ENCODE results near the gene SHROOM4.

The SHROOM4 gene

GRCh38 chrX:50719614-50720013 is 94.4 kb downstream of the SHROOM4 start:
- Histone ChIP-seq H3K4me1 (ENCODE audit: control insufficient read depth, insufficient read depth, low read length, poor library complexity, severe bottlenecking) (no peaks in the 10 kb centered on the region), H3K27ac (ENCODE audit: insufficient read depth, low read length, poor library complexity, severe bottlenecking) (no peak overlapping the region), H3K27me3 (replicated peaks; ENCODE audit: control insufficient read depth, insufficient read depth, low read length, poor library complexity, severe bottlenecking) (no peaks in the 10 kb centered on the region), H3K9me3 (ENCODE audit: control insufficient read depth, low read length) (no peaks in the 10 kb centered on the region), H3K36me3 (ENCODE audit: control insufficient read depth, insufficient read depth, low read length) (no peaks in the 10 kb centered on the region), H3K4me3 (ENCODE audit: insufficient read depth, low read depth, low read length, poor library complexity, severe bottlenecking) (no peak overlapping the region)
- DNase-seq = no peak

GRCh38 chrX:50718776-50719175 is 95.2 kb downstream of the SHROOM4 start:
- Histone ChIP-seq H3K9me3 (ENCODE audit: control insufficient read depth, low read length) (no peaks in the 10 kb centered on the region), H3K36me3 (ENCODE audit: control insufficient read depth, insufficient read depth, low read length) (no peaks in the 10 kb centered on the region), H3K27me3 (replicated peaks; ENCODE audit: control insufficient read depth, insufficient read depth, low read length, poor library complexity, severe bottlenecking) (no peaks in the 10 kb centered on the region), H3K27ac (ENCODE audit: insufficient read depth, low read length, poor library complexity, severe bottlenecking) (no peak overlapping the region), H3K4me3 (ENCODE audit: insufficient read depth, low read depth, low read length, poor library complexity, severe bottlenecking) (no peak overlapping the region), H3K4me1 (ENCODE audit: control insufficient read depth, insufficient read depth, low read length, poor library complexity, severe bottlenecking) (no peaks in the 10 kb centered on the region)
- no peak for DNase-seq

GRCh38 chrX:50716706-50717105 is 97.3 kb downstream of the SHROOM4 start:
- Histone ChIP-seq H3K27me3 (replicated peaks; ENCODE audit: control insufficient read depth, insufficient read depth, low read length, poor library complexity, severe bottlenecking) (no peaks in the 10 kb centered on the region), H3K27ac (ENCODE audit: insufficient read depth, low read length, poor library complexity, severe bottlenecking) (no peak overlapping the region), H3K4me3 (ENCODE audit: insufficient read depth, low read depth, low read length, poor library complexity, severe bottlenecking) (no peak overlapping the region), H3K9me3 (ENCODE audit: control insufficient read depth, low read length) (no peaks in the 10 kb centered on the region), H3K4me1 (ENCODE audit: control insufficient read depth, insufficient read depth, low read length, poor library complexity, severe bottlenecking) (no peaks in the 10 kb centered on the region), H3K36me3 (ENCODE audit: control insufficient read depth, insufficient read depth, low read length) (no peaks in the 10 kb centered on the region)
- no peak for DNase-seq

- H3K4me1 ChIP-seq (ENCODE audit: control insufficient read depth, insufficient read depth, low read length, poor library complexity, severe bottlenecking) = no peaks in the 10 kb centered on the region
Measured at GRCh38 chrX:50712777-50713176, 101.2 kb downstream of the SHROOM4 start.

GRCh38 chrX:50711907-50712306 is 102.1 kb downstream of the SHROOM4 start:
- H3K4me3 ChIP-seq (ENCODE audit: insufficient read depth, low read depth, low read length, poor library complexity, severe bottlenecking) = no peak overlapping the region
- H3K9me3 ChIP-seq (ENCODE audit: control insufficient read depth, low read length) = no peaks in the 10 kb centered on the region
- H3K36me3 ChIP-seq (ENCODE audit: control insufficient read depth, insufficient read depth, low read length) = no peaks in the 10 kb centered on the region
- no peaks in the 10 kb centered on the region for H3K27me3 ChIP-seq (replicated peaks; ENCODE audit: control insufficient read depth, insufficient read depth, low read length, poor library complexity, severe bottlenecking)
- H3K27ac ChIP-seq (ENCODE audit: insufficient read depth, low read length, poor library complexity, severe bottlenecking) = no peak overlapping the region
- H3K4me1 ChIP-seq (ENCODE audit: control insufficient read depth, insufficient read depth, low read length, poor library complexity, severe bottlenecking) = no peaks in the 10 kb centered on the region
- no peak for DNase-seq

More at GRCh38 chrX:50712777-50713176, 101.2 kb downstream of the SHROOM4 start:
- DNase-seq = no peak
- Histone ChIP-seq H3K27me3 (replicated peaks; ENCODE audit: control insufficient read depth, insufficient read depth, low read length, poor library complexity, severe bottlenecking) (no peaks in the 10 kb centered on the region), H3K4me3 (ENCODE audit: insufficient read depth, low read depth, low read length, poor library complexity, severe bottlenecking) (no peak overlapping the region), H3K9me3 (ENCODE audit: control insufficient read depth, low read length) (no peaks in the 10 kb centered on the region), H3K36me3 (ENCODE audit: control insufficient read depth, insufficient read depth, low read length) (no peaks in the 10 kb centered on the region), H3K27ac (ENCODE audit: insufficient read depth, low read length, poor library complexity, severe bottlenecking) (no peak overlapping the region)

GRCh38 chrX:50707955-50708699 is 105.9 kb downstream of the SHROOM4 start:
- Histone ChIP-seq H3K36me3 (ENCODE audit: control insufficient read depth, insufficient read depth, low read length) (no peaks in the 10 kb centered on the region), H3K27ac (ENCODE audit: insufficient read depth, low read length, poor library complexity, severe bottlenecking) (no peak overlapping the region), H3K4me3 (ENCODE audit: insufficient read depth, low read depth, low read length, poor library complexity, severe bottlenecking) (no peak overlapping the region), H3K9me3 (ENCODE audit: control insufficient read depth, low read length) (no peaks in the 10 kb centered on the region), H3K27me3 (replicated peaks; ENCODE audit: control insufficient read depth, insufficient read depth, low read length, poor library complexity, severe bottlenecking) (no peaks in the 10 kb centered on the region), H3K4me1 (ENCODE audit: control insufficient read depth, insufficient read depth, low read length, poor library complexity, severe bottlenecking) (no peaks in the 10 kb centered on the region)
- no peak for DNase-seq

- DNase-seq = no peak
- no peaks in the 10 kb centered on the region for H3K27me3 ChIP-seq (replicated peaks; ENCODE audit: control insufficient read depth, insufficient read depth, low read length, poor library complexity, severe bottlenecking)
Measured at GRCh38 chrX:50707405-50707804, 106.6 kb downstream of the SHROOM4 start.

GRCh38 chrX:50705042-50705441 is 109.0 kb downstream of the SHROOM4 start:
- no peak overlapping the region for H3K27ac ChIP-seq (ENCODE audit: insufficient read depth, low read length, poor library complexity, severe bottlenecking)
- no peaks in the 10 kb centered on the region for H3K4me1 ChIP-seq (ENCODE audit: control insufficient read depth, insufficient read depth, low read length, poor library complexity, severe bottlenecking)
- DNase-seq = no peak
- no peaks in the 10 kb centered on the region for H3K27me3 ChIP-seq (replicated peaks; ENCODE audit: control insufficient read depth, insufficient read depth, low read length, poor library complexity, severe bottlenecking)
- no peak overlapping the region for H3K4me3 ChIP-seq (ENCODE audit: insufficient read depth, low read depth, low read length, poor library complexity, severe bottlenecking)
- H3K36me3 ChIP-seq (ENCODE audit: control insufficient read depth, insufficient read depth, low read length) = no peaks in the 10 kb centered on the region
- H3K9me3 ChIP-seq (ENCODE audit: control insufficient read depth, low read length) = no peaks in the 10 kb centered on the region

More at GRCh38 chrX:50707405-50707804, 106.6 kb downstream of the SHROOM4 start:
- no peak overlapping the region for H3K4me3 ChIP-seq (ENCODE audit: insufficient read depth, low read depth, low read length, poor library complexity, severe bottlenecking)
- H3K36me3 ChIP-seq (ENCODE audit: control insufficient read depth, insufficient read depth, low read length) = no peaks in the 10 kb centered on the region
- H3K4me1 ChIP-seq (ENCODE audit: control insufficient read depth, insufficient read depth, low read length, poor library complexity, severe bottlenecking) = no peaks in the 10 kb centered on the region
- no peak overlapping the region for H3K27ac ChIP-seq (ENCODE audit: insufficient read depth, low read length, poor library complexity, severe bottlenecking)
- H3K9me3 ChIP-seq (ENCODE audit: control insufficient read depth, low read length) = no peaks in the 10 kb centered on the region

- no peak overlapping the region for H3K27ac ChIP-seq (ENCODE audit: insufficient read depth, low read length, poor library complexity, severe bottlenecking)
- no peaks in the 10 kb centered on the region for H3K4me1 ChIP-seq (ENCODE audit: control insufficient read depth, insufficient read depth, low read length, poor library complexity, severe bottlenecking)
- no peaks in the 10 kb centered on the region for H3K36me3 ChIP-seq (ENCODE audit: control insufficient read depth, insufficient read depth, low read length)
- no peak overlapping the region for H3K4me3 ChIP-seq (ENCODE audit: insufficient read depth, low read depth, low read length, poor library complexity, severe bottlenecking)
- no peaks in the 10 kb centered on the region for H3K9me3 ChIP-seq (ENCODE audit: control insufficient read depth, low read length)
- H3K27me3 ChIP-seq (replicated peaks; ENCODE audit: control insufficient read depth, insufficient read depth, low read length, poor library complexity, severe bottlenecking) = no peaks in the 10 kb centered on the region
- no peak for DNase-seq
Measured at GRCh38 chrX:50704360-50704759, 109.6 kb downstream of the SHROOM4 start.

GRCh38 chrX:50700921-50701320 is 113.1 kb downstream of the SHROOM4 start:
- Histone ChIP-seq H3K36me3 (ENCODE audit: control insufficient read depth, insufficient read depth, low read length) (no peaks in the 10 kb centered on the region), H3K4me1 (ENCODE audit: control insufficient read depth, insufficient read depth, low read length, poor library complexity, severe bottlenecking) (no peaks in the 10 kb centered on the region), H3K27ac (ENCODE audit: insufficient read depth, low read length, poor library complexity, severe bottlenecking) (no peak overlapping the region), H3K27me3 (replicated peaks; ENCODE audit: control insufficient read depth, insufficient read depth, low read length, poor library complexity, severe bottlenecking) (no peaks in the 10 kb centered on the region), H3K4me3 (ENCODE audit: insufficient read depth, low read depth, low read length, poor library complexity, severe bottlenecking) (no peak overlapping the region), H3K9me3 (ENCODE audit: control insufficient read depth, low read length) (no peaks in the 10 kb centered on the region)
- DNase-seq = no peak
